ENCODE measurements around the gene UBA1.

DNA sequence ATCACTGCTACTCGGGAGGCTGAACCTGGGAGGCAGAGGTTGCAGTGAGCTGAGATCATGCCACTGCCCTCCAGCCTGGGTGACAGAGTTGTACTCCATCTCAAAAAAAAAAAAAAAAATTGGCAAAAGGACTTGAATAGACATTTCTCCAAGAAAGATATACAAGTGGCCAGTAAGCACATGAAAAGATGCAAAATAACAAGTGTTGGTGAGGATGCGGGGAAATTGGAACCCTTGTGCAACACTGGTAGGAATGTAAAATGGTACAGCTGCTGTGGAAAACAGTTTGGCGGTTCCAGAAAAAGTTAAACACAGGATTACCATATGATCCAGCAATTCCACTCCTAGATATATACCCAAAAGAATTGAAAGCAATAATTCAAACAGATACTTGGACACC is 29.2 kb upstream of the UBA1 start:
- TF ChIP-seq, protein P1, sequence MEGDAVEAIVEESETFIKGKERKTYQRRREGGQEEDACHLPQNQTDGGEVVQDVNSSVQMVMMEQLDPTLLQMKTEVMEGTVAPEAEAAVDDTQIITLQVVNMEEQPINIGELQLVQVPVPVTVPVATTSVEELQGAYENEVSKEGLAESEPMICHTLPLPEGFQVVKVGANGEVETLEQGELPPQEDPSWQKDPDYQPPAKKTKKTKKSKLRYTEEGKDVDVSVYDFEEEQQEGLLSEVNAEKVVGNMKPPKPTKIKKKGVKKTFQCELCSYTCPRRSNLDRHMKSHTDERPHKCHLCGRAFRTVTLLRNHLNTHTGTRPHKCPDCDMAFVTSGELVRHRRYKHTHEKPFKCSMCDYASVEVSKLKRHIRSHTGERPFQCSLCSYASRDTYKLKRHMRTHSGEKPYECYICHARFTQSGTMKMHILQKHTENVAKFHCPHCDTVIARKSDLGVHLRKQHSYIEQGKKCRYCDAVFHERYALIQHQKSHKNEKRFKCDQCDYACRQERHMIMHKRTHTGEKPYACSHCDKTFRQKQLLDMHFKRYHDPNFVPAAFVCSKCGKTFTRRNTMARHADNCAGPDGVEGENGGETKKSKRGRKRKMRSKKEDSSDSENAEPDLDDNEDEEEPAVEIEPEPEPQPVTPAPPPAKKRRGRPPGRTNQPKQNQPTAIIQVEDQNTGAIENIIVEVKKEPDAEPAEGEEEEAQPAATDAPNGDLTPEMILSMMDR (IDR thresholded peaks at IDR 0.05; ENCODE audit: low read length): no peak
- TF ChIP-seq EZH2 (optimal IDR thresholded peaks at IDR 0.05; ENCODE audit: low read depth, low read length) (no peak), EZH2phosphoT487 (IDR thresholded peaks at IDR 0.05; ENCODE audit: low read length) (no peak)

All from MM.1S (cell line).